ENCODE data around the gene XRRA1.

The XRRA1 gene

GRCh38 chr11:74984730-74985129, 35.8 kb upstream of the XRRA1 start:
- CTCF ChIA-PET = no interaction called here
- Histone ChIP-seq H3K4me3 (ENCODE audit: control insufficient read depth in 1 of 7, extremely low read depth in 1 of 7, insufficient read depth in 4 of 7, low read depth in 2 of 7, low read length in 6 of 7) (no peak overlapping the region), H3K9me3 (ENCODE audit: control extremely low read depth in 1 of 5, control insufficient read depth in 4 of 5, insufficient read depth in 2 of 5, low read depth in 1 of 5, low read length in 4 of 5) (peaks cover 0 to 5% (median 0%) of the 10 kb centered on the region in 5 experiments), H3K36me3 (ENCODE audit: control insufficient read depth in 4 of 4, insufficient read depth in 4 of 4, low read length in 3 of 4) (peaks cover 0 to 18% (median 8%) of the 10 kb centered on the region in 4 experiments), H3K4me1 (ENCODE audit: control extremely low read depth in 1 of 4, control insufficient read depth in 4 of 4, insufficient read depth in 4 of 4, low read length in 3 of 4) (peaks cover 5 to 16% (median 10%) of the 10 kb centered on the region in 4 experiments), H3K27ac (ENCODE audit: insufficient read depth in 1 of 2, low read depth in 1 of 2, low read length in 2 of 2, poor library complexity in 1 of 2, severe bottlenecking in 2 of 2) (no peak overlapping the region), H3K27me3 (replicated peaks in 2 of 5; ENCODE audit: control insufficient read depth in 4 of 5, insufficient read depth in 5 of 5, low read length in 4 of 5) (no peaks in the 10 kb centered on the region)
- 100% methylated on average over 2 of the region's 2 CpGs for WGBS (ENCODE audit: insufficient coverage)
- DNase-seq = no peak
- POLR2A ChIA-PET = no interaction called here

DNA sequence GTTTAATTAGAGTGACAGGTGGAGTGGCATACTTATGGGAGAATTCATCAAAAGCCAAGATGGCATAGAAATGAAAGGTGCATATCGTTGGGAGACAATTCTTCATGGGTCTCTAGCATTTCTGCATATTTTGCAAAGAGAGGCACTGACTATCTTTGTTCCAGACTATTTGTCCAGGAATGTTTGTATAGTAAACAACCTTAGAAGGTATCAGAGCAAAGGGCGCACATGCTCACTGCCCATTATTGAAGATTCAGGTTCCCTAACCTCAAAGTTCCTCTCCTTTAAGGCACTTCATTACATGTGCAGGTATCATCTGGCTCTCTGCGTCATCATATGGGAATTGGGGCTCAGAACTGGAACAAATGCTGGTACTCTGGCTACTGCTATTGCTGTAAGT, 35.2 kb upstream of the XRRA1 start:
- DNase-seq = no peak
- Histone ChIP-seq H3K27ac (ENCODE audit: insufficient read depth in 1 of 2, low read depth in 1 of 2, low read length in 2 of 2, poor library complexity in 1 of 2, severe bottlenecking in 2 of 2) (no peak overlapping the region), H3K27me3 (replicated peaks in 2 of 5; ENCODE audit: control insufficient read depth in 4 of 5, insufficient read depth in 5 of 5, low read length in 4 of 5) (no peaks in the 10 kb centered on the region), H3K4me3 (ENCODE audit: control insufficient read depth in 1 of 7, extremely low read depth in 1 of 7, insufficient read depth in 4 of 7, low read depth in 2 of 7, low read length in 6 of 7) (no peak overlapping the region), H3K9me3 (ENCODE audit: control extremely low read depth in 1 of 5, control insufficient read depth in 4 of 5, insufficient read depth in 2 of 5, low read depth in 1 of 5, low read length in 4 of 5) (peaks cover 0 to 5% (median 0%) of the 10 kb centered on the region in 5 experiments), H3K4me1 (ENCODE audit: control extremely low read depth in 1 of 4, control insufficient read depth in 4 of 4, insufficient read depth in 4 of 4, low read length in 3 of 4) (peaks cover 3 to 9% (median 6%) of the 10 kb centered on the region in 4 experiments), H3K36me3 (ENCODE audit: control insufficient read depth in 4 of 4, insufficient read depth in 4 of 4, low read length in 3 of 4) (peaks cover 0 to 22% (median 10%) of the 10 kb centered on the region in 4 experiments)
- ChIA-PET POLR2A (no interaction called here), CTCF (no interaction called here)
- 100% methylated on average over 2 of the region's 3 CpGs for WGBS (ENCODE audit: insufficient coverage)

DNA sequence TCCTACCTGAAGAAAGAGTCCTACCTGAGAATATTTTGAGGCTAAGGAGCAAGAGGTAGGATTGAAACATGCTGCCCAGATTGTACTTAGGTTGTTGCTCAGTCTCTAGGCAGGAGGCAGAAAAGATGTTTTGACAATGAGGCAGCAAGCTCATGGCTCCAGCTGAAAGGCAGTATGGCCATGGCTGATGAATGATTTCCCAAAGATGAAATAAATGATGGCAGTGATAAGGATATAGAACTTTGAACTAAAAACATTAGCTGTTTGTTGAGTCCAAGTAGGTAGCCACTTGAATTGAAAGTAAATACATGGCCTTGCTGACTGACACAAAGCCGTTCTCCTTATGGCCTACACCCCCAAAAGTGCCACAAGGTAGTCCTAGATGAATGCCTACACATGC, 33.0 kb upstream of the XRRA1 start:
- ChIA-PET CTCF (interaction anchor here (1.1 to 1.5 kb wide), 3 partner anchors 8 to 51 kb away, joined by 3 to 4 read pairs (median 3); no protein-coding TSS in a partner anchor), POLR2A (no interaction called here)
- no peak overlapping the region for H3K4me3 ChIP-seq (ENCODE audit: control insufficient read depth in 1 of 7, extremely low read depth in 1 of 7, insufficient read depth in 4 of 7, low read depth in 2 of 7, low read length in 6 of 7)
- peaks cover 0 to 5% (median 0%) of the 10 kb centered on the region in 5 experiments for H3K9me3 ChIP-seq (ENCODE audit: control extremely low read depth in 1 of 5, control insufficient read depth in 4 of 5, insufficient read depth in 2 of 5, low read depth in 1 of 5, low read length in 4 of 5)
- no peaks in the 10 kb centered on the region for H3K4me1 ChIP-seq (ENCODE audit: control extremely low read depth in 1 of 4, control insufficient read depth in 4 of 4, insufficient read depth in 4 of 4, low read length in 3 of 4)
- peaks cover 4 to 32% (median 16%) of the 10 kb centered on the region in 4 experiments for H3K36me3 ChIP-seq (ENCODE audit: control insufficient read depth in 4 of 4, insufficient read depth in 4 of 4, low read length in 3 of 4)
- no CpG with 5 or more reads among the region's 1 CpG for WGBS (ENCODE audit: insufficient coverage)
- H3K27ac ChIP-seq (ENCODE audit: insufficient read depth in 1 of 2, low read depth in 1 of 2, low read length in 2 of 2, poor library complexity in 1 of 2, severe bottlenecking in 2 of 2) = no peak overlapping the region
- no peak for DNase-seq
- H3K27me3 ChIP-seq (replicated peaks in 2 of 5; ENCODE audit: control insufficient read depth in 4 of 5, insufficient read depth in 5 of 5, low read length in 4 of 5) = no peaks in the 10 kb centered on the region

- Histone ChIP-seq H3K9me3 (ENCODE audit: control extremely low read depth in 1 of 5, control insufficient read depth in 4 of 5, insufficient read depth in 2 of 5, low read depth in 1 of 5, low read length in 4 of 5) (peaks cover 0 to 5% (median 0%) of the 10 kb centered on the region in 5 experiments), H3K4me1 (ENCODE audit: control extremely low read depth in 1 of 4, control insufficient read depth in 4 of 4, insufficient read depth in 4 of 4, low read length in 3 of 4) (no peaks in the 10 kb centered on the region), H3K27ac (ENCODE audit: insufficient read depth in 1 of 2, low read depth in 1 of 2, low read length in 2 of 2, poor library complexity in 1 of 2, severe bottlenecking in 2 of 2) (no peak overlapping the region), H3K27me3 (replicated peaks in 2 of 5; ENCODE audit: control insufficient read depth in 4 of 5, insufficient read depth in 5 of 5, low read length in 4 of 5) (no peaks in the 10 kb centered on the region), H3K36me3 (ENCODE audit: control insufficient read depth in 4 of 4, insufficient read depth in 4 of 4, low read length in 3 of 4) (peaks cover 9 to 43% (median 23%) of the 10 kb centered on the region in 4 experiments), H3K4me3 (ENCODE audit: control insufficient read depth in 1 of 7, extremely low read depth in 1 of 7, insufficient read depth in 4 of 7, low read depth in 2 of 7, low read length in 6 of 7) (no peak overlapping the region)
- CTCF ChIA-PET = interaction anchor here (1.1 kb wide), 2 partner anchors 50 kb away, joined by 3 to 4 read pairs; no protein-coding TSS in a partner anchor
- POLR2A ChIA-PET = no interaction called here
- DNase-seq = no peak
- WGBS (ENCODE audit: insufficient coverage) = 80% methylated on average over 2 of the region's 2 CpGs
Measured at GRCh38 chr11:74980634-74981033, 31.7 kb upstream of the XRRA1 start.

- WGBS (ENCODE audit: insufficient coverage) = 96% methylated on average over 4 of the region's 4 CpGs
- no peaks in the 10 kb centered on the region for H3K4me1 ChIP-seq (ENCODE audit: control extremely low read depth in 1 of 4, control insufficient read depth in 4 of 4, insufficient read depth in 4 of 4, low read length in 3 of 4)
- ChIA-PET CTCF (no interaction called here), POLR2A (no interaction called here)
- peaks cover 15 to 56% (median 36%) of the 10 kb centered on the region in 4 experiments for H3K36me3 ChIP-seq (ENCODE audit: control insufficient read depth in 4 of 4, insufficient read depth in 4 of 4, low read length in 3 of 4)
- H3K4me3 ChIP-seq (ENCODE audit: control insufficient read depth in 1 of 7, extremely low read depth in 1 of 7, insufficient read depth in 4 of 7, low read depth in 2 of 7, low read length in 6 of 7) = no peak overlapping the region
- H3K9me3 ChIP-seq (ENCODE audit: control extremely low read depth in 1 of 5, control insufficient read depth in 4 of 5, insufficient read depth in 2 of 5, low read depth in 1 of 5, low read length in 4 of 5) = peaks cover 0 to 5% (median 0%) of the 10 kb centered on the region in 5 experiments
- no peak for DNase-seq
- H3K27me3 ChIP-seq (replicated peaks in 2 of 5; ENCODE audit: control insufficient read depth in 4 of 5, insufficient read depth in 5 of 5, low read length in 4 of 5) = no peaks in the 10 kb centered on the region
- H3K27ac ChIP-seq (ENCODE audit: insufficient read depth in 1 of 2, low read depth in 1 of 2, low read length in 2 of 2, poor library complexity in 1 of 2, severe bottlenecking in 2 of 2) = no peak overlapping the region
Measured at GRCh38 chr11:74978041-74978440, 29.1 kb upstream of the XRRA1 start.

DNA sequence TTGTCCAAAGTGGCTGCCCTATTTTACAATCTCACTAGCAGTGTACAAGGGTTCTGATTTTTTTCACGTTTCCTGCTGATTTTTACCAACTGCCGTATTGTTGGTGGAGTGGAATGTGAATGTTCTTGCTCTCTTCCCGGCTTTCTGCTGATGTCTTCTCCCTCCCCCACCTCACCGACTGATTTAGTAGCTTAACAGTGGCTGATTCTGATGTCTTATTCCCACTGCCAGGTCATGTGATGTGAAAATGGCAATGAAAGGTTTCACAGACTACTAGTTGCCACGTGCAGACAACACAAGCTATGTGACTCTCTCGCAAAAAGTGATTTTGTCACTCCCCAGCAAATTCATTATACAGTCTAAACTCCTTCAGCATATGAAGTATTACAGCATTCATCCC, 22.5 kb upstream of the XRRA1 start:
- CTCF ChIA-PET = interaction anchor here (1.3 kb wide), 1 partner anchor 8 kb away, joined by 3 read pairs; no protein-coding TSS in a partner anchor
- 94% methylated on average over 3 of the region's 6 CpGs for WGBS (ENCODE audit: insufficient coverage)

DNA sequence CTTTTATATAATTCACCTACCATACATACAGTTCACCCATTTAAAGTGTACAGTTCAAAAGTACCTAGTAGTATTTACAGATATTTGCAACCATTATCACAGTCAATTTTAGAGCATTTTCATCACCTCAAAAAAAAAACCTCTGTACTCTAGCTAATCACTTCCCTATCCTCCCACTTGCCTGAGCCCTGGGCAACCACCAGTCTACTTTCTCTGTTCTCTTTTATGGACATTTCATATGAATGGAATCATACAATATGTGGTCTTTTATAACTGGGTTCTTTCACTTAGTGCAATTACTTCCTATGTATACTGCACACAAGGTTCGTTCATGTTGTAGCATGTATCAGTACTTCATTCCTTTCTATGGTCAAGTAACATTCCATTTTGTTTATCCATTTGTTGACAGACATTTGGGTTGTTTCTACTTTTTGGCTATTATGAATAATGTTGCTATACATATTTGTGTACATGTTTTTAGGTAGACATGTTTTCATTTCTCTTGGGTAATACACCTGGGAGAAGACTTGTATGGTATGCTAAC, 22.0 kb upstream of the XRRA1 start:
- Histone ChIP-seq H3K27me3 (replicated peaks in 2 of 5; ENCODE audit: control insufficient read depth in 4 of 5, insufficient read depth in 5 of 5, low read length in 4 of 5) (no peaks in the 10 kb centered on the region), H3K27ac (ENCODE audit: insufficient read depth in 1 of 2, low read depth in 1 of 2, low read length in 2 of 2, poor library complexity in 1 of 2, severe bottlenecking in 2 of 2) (no peak overlapping the region), H3K9me3 (ENCODE audit: control extremely low read depth in 1 of 5, control insufficient read depth in 4 of 5, insufficient read depth in 2 of 5, low read depth in 1 of 5, low read length in 4 of 5) (no peaks in the 10 kb centered on the region), H3K36me3 (ENCODE audit: control insufficient read depth in 4 of 4, insufficient read depth in 4 of 4, low read length in 3 of 4) (peaks cover 31 to 71% (median 50%) of the 10 kb centered on the region in 4 experiments), H3K4me1 (ENCODE audit: control extremely low read depth in 1 of 4, control insufficient read depth in 4 of 4, insufficient read depth in 4 of 4, low read length in 3 of 4) (no peaks in the 10 kb centered on the region), H3K4me3 (ENCODE audit: control insufficient read depth in 1 of 7, extremely low read depth in 1 of 7, insufficient read depth in 4 of 7, low read depth in 2 of 7, low read length in 6 of 7) (no peak overlapping the region)
- no peak for DNase-seq
- WGBS (ENCODE audit: insufficient coverage) = no CpG with 5 or more reads among the region's 1 CpG
- CTCF ChIA-PET = no interaction called here
- POLR2A ChIA-PET = interaction anchor here (0.6 kb wide), 1 partner anchor 29 kb away, joined by 6 read pairs; no protein-coding TSS in a partner anchor

More for the DNA sequence above, 22.5 kb upstream of the XRRA1 start:
- H3K4me3 ChIP-seq (ENCODE audit: control insufficient read depth in 1 of 7, extremely low read depth in 1 of 7, insufficient read depth in 4 of 7, low read depth in 2 of 7, low read length in 6 of 7) = no peak overlapping the region
- DNase-seq = no peak
- POLR2A ChIA-PET = interaction anchor here (0.6 kb wide), 1 partner anchor 29 kb away, joined by 6 read pairs; no protein-coding TSS in a partner anchor
- H3K4me1 ChIP-seq (ENCODE audit: control extremely low read depth in 1 of 4, control insufficient read depth in 4 of 4, insufficient read depth in 4 of 4, low read length in 3 of 4) = no peaks in the 10 kb centered on the region
- peaks cover 33 to 73% (median 53%) of the 10 kb centered on the region in 4 experiments for H3K36me3 ChIP-seq (ENCODE audit: control insufficient read depth in 4 of 4, insufficient read depth in 4 of 4, low read length in 3 of 4)
- H3K9me3 ChIP-seq (ENCODE audit: control extremely low read depth in 1 of 5, control insufficient read depth in 4 of 5, insufficient read depth in 2 of 5, low read depth in 1 of 5, low read length in 4 of 5) = no peaks in the 10 kb centered on the region
- H3K27me3 ChIP-seq (replicated peaks in 2 of 5; ENCODE audit: control insufficient read depth in 4 of 5, insufficient read depth in 5 of 5, low read length in 4 of 5) = no peaks in the 10 kb centered on the region
- H3K27ac ChIP-seq (ENCODE audit: insufficient read depth in 1 of 2, low read depth in 1 of 2, low read length in 2 of 2, poor library complexity in 1 of 2, severe bottlenecking in 2 of 2) = no peak overlapping the region

Data from common myeloid progenitor, CD34-positive (primary cell).